PFSK-1 (cell line): ENCODE measurements around the gene IL20RB.

Experiments
- FOXP2 ChIP-seq: optimal IDR thresholded peaks from 2 replicates; pipeline ENCODE3; 2011; ENCODE audit warnings: borderline replicate concordance, control low read depth, inconsistent platforms; ENCODE audit not compliant: insufficient read depth; ENCODE audit errors: extremely low read length, extremely low read depth
- POLR2AphosphoS5 ChIP-seq: IDR thresholded peaks from 2 replicates; pipeline ENCODE4 v1.6.1; 2012; ENCODE audit warnings: low read depth, mild to moderate bottlenecking, control low read depth, low read length, moderate library complexity
- SIN3A ChIP-seq: IDR thresholded peaks from 2 replicates; pipeline ENCODE4 v1.6.1; 2012; ENCODE audit warnings: mild to moderate bottlenecking, low read length, moderate library complexity, borderline replicate concordance; ENCODE audit not compliant: insufficient read depth

GRCh38 chr3:137011153-137011552 is 53.4 kb downstream of the IL20RB start:
- no peak for TF ChIP-seq POLR2AphosphoS5
- TF ChIP-seq SIN3A = no peak
- TF ChIP-seq FOXP2 = no peak
